CD4-positive, alpha-beta T cell treated with Interleukin-6 at 100 ng/mL for 8 hours (primary cell): ENCODE measurements around the gene ZFP62.
"Not testable (repeated sequence)": the region's sequence is repeated elsewhere in the genome, so short reads cannot be mapped to it uniquely, and the experiment has no call there.

Source experiments
- DNase-seq: peaks from one replicate; pipeline ENCODE4 v3.0.0-alpha.2; 2020; ENCODE audit warnings: mixed read lengths, low spot score

Gene ZFP62

GRCh38 chr5:180860887-180861822 lies at the start of gene ZFP62:
ZFP62 (minus strand) TSS chr5:180861276; CDS start chr5:180861219, 57 bp downstream.
- peak; percentile 84 for DNase-seq

DNA sequence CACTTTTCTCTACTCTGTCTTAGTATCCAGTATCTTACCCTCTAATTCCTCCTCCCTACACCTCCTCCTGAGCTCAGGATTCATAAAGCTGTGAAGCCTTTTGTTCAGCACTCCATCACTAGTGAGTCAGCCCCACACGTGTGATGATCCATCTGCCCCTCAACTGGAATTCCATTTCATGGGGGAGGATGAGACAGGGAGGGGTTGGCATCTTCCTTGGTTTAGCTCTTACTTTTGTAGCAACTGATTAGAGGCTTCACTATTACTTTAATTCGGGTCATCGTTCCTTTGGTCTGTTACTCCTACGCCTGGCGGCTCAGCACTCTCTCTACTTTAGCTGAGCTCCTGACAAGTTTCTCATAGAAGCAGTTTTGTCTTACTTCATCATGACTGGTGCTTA lies 49.7 kb upstream of the ZFP62 start:
- no peak for DNase-seq

- DNase-seq, result no peak
Measured at GRCh38 chr5:180910182-180910581, 49.1 kb upstream of the ZFP62 start.

DNA sequence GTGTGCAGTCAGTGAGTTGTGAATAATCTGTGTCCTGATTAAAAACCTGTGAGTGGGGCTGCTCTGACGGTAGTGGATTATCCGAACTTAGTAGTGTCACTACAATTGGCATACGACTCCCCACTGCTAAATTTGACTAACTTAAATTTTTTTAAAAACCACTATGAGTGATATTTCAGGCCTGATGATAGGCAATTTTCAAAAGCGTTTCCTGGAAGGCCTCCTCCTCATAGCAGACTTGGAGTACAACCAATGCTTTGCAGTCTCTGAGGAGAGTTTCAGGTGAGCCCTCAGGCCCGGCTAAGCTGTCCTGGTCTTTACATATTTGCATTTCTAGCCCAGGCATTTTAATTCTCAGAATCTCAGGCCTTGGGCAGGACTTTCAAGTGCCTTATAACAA lies 48.7 kb upstream of the ZFP62 start:
- DNase-seq, result no peak

GRCh38 chr5:180908998-180909731 lies 48.1 kb upstream of the ZFP62 start:
- no peak for DNase-seq

GRCh38 chr5:180908400-180908799 lies 47.3 kb upstream of the ZFP62 start:
- DNase-seq, result no peak

GRCh38 chr5:180901319-180902009 lies 40.4 kb upstream of the ZFP62 start:
- no peak for DNase-seq

GRCh38 chr5:180900178-180900577 lies 39.1 kb upstream of the ZFP62 start:
- no peak for DNase-seq

- DNase-seq, result no peak
Measured at GRCh38 chr5:180898621-180899246, 37.7 kb upstream of the ZFP62 start, which contains the start of gene BTNL8. BTNL8 (plus strand) TSS chr5:180899159; CDS start chr5:180899311, 152 bp downstream.

DNA sequence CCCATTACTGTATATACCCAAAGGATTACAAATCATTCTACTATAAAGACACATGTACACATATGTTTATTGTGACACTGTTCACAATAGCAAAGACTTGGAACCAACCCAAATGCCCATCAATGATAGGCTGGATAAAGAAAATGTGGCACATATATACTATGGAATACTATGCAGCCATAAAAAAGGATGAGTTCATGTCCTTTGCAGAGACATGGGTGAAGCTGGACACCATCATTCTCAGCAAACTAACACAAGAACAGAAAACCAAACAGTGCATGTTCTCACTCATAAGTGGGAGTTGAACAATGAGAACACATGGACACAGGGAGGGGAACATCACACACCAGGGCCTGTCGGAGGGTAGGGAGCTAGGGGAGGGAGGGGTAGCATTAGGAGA lies 34.3 kb upstream of the ZFP62 start:
- not testable (repeated sequence) for DNase-seq

GRCh38 chr5:180889381-180889780 lies 28.3 kb upstream of the ZFP62 start:
- no peak for DNase-seq

GRCh38 chr5:180885845-180886529 lies 24.9 kb upstream of the ZFP62 start:
- DNase-seq, result not testable (repeated sequence)

- no peak for DNase-seq
Measured at GRCh38 chr5:180875860-180876426, 14.9 kb upstream of the ZFP62 start.

DNA sequence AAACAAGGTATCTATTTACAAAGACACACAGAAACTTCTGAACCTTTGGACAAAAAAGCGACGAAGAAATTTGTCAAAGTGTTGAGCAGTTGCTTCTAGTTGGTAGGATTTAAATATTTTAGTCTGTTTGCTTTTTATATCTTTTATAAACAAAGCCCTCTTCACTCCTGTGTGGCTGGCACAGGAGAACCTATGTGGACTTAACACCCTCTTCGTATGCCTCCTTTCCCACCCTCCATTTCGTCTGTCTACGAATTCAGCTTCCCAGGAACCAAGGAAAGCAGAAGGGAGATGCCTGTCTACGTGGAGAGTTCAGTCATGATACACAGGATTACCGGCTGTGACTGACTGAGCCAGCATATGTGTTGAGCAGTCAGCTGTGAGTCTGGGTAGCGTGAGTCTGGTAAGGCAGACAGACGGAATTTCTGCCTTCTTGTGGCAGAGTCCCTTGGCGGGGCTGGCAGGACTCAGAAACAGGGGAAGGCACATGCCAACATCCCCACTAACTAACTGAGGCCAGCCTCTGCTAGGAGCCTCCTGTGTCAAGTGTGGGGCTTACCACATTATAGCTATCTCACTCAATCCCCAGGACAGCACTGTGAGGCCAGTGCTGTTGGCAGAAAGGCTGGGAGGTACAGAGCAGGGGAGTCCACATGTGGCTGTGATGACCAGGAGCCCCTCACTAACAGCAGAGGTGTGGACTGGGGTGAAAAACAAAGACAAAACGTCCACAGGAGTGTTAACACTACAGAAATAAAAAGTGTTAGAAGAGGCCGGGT lies 13.9 kb upstream of the ZFP62 start:
- DNase-seq, result no peak

DNA sequence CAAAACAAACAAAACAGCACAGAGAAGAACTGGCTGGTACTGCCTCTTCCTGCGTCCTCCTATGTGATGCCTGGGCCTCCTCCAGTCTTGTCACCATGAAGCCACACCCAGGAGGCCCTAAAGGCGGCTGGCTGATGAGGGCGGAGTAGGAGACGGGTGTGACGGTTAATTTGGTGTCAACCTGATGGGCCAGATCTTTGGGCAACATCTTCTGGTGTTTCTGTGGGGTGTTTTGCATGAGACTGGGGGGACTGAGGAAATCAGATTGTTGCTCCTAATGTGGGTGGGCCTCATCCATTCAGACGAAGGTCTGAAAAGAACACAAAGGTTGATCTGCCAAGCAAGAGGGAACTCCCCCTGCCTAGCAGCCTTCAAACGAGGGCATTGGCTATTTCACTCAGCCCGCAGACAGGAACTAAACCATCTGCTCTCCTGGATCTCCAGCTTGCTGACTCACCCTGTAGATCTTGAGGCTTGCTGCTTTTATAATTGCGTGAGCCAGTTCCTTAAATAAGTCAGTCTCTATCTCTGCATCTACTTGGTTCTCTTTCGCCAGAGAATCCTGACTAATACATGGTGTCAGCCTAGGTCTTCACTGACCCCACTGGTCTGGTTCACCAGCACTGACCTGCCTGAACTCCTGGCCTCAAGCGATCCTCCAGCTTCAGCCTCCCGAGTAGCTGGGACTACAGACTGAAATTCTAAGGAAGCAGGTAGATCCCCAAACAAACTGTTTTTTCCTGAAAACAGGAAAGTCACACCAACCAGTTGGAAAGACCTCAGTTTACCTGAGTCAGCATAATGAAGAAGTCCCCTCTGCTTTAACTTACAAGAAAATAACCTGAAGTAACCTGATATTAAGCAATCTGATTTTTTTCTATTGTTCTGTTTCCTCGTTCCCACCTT lies 12.8 kb upstream of the ZFP62 start:
- DNase-seq, result peak; percentile 12

- DNase-seq, result no peak
Measured at GRCh38 chr5:180872419-180872818, 11.3 kb upstream of the ZFP62 start.

- no peak for DNase-seq
Measured at GRCh38 chr5:180870276-180871068, 9.4 kb upstream of the ZFP62 start.

DNA sequence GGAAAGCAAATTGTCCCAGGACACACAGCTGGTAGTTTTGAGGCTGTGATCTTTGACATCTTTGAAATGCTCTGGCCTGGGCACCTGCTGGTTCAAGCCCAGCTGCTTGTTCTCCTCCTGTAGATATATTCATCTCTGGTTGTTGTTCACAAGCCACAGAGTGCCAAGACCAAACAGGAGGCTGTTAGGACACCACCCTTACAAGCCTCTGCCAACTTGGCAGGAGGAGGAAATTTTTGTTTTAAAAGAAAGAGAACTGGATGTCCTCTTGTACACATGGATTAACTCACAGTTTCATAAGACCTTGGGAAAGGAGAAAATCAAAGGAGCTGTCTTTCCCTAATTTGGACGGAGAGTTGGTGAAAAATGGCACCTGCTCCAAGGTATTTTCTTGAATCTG lies 8.5 kb upstream of the ZFP62 start:
- DNase-seq, result no peak
